ENCODE measurements around the gene OR56B1.

DNA sequence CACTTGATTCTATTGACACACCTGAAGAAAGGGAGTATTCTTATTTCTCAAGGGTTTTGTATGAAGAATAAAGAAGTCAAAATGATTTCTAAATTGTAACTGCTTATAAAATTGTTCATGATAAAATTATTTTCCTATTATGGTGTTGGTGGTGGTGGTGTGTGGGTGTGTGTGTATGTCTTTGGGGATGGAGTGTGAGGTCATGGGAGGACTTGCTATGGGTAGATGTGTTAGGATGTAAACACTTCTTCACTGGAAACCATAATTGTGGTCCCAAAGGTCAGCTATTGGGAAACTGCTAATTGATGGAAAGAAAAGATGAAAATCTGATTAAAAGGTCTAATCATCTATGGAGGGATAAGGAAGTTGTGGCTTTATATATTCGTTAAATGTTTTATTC lies 41.6 kb upstream of the OR56B1 start:
- TF ChIP-seq, protein P1, sequence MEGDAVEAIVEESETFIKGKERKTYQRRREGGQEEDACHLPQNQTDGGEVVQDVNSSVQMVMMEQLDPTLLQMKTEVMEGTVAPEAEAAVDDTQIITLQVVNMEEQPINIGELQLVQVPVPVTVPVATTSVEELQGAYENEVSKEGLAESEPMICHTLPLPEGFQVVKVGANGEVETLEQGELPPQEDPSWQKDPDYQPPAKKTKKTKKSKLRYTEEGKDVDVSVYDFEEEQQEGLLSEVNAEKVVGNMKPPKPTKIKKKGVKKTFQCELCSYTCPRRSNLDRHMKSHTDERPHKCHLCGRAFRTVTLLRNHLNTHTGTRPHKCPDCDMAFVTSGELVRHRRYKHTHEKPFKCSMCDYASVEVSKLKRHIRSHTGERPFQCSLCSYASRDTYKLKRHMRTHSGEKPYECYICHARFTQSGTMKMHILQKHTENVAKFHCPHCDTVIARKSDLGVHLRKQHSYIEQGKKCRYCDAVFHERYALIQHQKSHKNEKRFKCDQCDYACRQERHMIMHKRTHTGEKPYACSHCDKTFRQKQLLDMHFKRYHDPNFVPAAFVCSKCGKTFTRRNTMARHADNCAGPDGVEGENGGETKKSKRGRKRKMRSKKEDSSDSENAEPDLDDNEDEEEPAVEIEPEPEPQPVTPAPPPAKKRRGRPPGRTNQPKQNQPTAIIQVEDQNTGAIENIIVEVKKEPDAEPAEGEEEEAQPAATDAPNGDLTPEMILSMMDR (IDR thresholded peaks at IDR 0.05; ENCODE audit: low read length): no peak
- TF ChIP-seq EZH2 (IDR thresholded peaks at IDR 0.05; ENCODE audit: borderline replicate concordance, low read length): no peak
